ENCODE data around the gene SIAH3.
"Not testable (repeated sequence)": the region's sequence is repeated elsewhere in the genome, so short reads cannot be mapped to it uniquely, and the experiment has no call there.

SIAH3 gene, protein sequence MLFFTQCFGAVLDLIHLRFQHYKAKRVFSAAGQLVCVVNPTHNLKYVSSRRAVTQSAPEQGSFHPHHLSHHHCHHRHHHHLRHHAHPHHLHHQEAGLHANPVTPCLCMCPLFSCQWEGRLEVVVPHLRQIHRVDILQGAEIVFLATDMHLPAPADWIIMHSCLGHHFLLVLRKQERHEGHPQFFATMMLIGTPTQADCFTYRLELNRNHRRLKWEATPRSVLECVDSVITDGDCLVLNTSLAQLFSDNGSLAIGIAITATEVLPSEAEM

DNA sequence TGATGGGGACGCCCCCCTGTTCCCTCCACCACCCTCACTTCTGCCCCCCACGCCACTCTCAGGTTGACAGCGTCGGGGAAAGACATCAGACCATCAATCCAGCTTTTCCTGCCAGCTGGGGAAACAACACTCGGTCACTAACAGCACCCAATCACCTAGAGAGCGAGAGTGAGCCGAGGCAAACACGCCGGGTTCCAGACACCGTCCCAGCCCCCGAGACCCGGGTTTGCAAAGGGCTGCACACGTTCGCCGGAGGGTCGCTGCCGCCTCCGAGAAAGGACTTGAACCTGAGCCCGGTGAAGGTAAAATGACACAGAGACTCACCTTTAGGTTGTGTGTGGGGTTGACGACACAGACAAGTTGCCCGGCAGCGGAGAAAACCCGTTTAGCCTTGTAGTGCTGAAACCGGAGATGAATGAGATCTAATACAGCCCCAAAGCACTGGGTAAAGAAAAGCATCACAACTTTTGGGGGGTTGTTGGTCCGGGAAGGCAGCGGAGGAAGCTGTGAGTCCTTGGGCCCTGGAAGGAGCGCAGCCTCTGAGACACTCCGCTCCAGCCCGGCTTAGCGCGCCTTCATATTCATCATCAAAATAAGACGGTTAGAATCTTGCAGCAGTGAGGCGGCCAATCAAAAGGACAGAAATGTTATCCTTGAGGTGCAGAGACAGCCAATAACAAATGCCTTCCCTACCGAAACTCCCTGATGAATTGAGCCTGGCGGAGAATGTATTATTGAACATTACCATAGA lies at the start of gene SIAH3:
Gene SIAH3, minus strand, starts transcription at position 583 of the 751 bp plus-strand sequence. Its CDS starts 124 bp downstream, at position 459.
- DNase-seq, result peak; percentile 40

DNA sequence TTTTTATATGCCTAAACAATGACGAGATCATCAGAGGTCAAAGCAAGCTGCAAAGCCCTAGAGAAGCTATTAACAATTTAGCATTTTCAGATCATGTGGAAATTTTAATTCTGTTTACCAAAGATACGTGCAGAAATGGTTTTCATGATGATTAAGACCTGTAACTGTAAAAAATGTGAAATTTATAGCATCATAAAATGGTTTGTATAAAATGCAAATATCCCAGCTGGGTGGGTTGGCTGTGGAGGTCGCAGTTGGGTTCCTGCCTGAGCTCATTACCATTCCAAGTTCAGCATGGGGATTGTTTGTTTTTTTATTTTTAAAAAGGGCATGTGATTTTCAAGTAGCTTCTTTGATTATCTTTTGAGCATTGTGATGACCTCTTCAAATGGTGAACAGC lies 47.9 kb upstream of the SIAH3 start:
- no peak for DNase-seq

DNA sequence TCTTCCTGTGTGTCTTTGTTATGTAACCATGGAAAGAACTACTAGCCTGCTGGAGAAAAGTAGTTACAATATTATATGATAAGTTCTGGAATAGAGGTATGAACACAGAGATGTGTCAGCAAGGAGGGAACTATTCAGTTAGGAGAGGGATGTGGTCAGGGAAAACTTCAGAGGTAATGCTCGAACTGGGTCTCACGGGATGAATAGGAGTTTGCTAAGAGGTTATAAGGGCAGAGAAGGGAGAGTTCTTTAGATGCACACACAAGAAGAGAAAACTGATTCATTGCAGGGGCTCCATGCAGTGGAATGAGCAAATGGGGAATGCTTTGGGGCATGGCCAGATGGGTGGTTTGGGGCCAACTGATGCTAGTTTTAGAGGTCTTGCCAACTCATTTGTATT lies 46.0 kb upstream of the SIAH3 start:
- DNase-seq, result no peak

DNA sequence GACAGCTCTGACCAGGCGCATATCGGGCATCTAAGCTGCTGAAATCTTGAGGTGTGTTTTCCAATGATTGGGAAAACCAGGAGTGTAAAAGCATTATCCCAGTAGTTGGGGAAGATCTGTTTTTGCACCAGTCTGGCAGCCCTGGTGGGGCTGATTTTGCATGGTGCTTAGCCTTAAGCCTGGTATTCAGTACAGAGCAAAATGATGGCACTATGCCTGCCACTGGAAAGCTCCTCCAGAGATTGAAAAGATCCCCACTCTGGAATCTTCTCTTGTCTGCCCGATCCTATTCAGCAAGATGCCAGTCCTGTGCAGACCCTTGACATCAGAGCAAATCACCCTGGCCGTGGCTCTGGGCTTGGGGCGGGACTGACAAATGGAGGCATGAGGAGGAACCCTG lies 44.7 kb upstream of the SIAH3 start:
- DNase-seq, result peak; percentile 44

DNA sequence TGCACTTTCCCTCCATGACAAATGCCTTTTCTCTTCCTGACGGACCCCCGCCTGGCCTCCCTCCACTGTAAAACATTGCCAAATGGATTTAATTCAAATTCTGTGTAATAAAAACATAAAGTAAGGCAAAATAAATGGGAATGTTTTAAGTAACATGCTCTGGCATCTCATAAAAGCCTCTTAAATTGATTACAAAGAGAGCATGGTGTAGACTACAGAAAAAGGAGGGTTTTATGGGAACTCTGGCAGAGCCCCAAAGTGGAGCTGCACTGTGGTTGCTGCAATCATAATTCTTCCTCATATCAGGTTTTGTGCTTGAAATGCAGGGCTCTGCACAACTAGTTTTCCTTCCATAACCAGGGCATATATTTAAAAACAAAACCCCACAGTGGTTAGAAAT lies 44.3 kb upstream of the SIAH3 start:
- no peak for DNase-seq

DNA sequence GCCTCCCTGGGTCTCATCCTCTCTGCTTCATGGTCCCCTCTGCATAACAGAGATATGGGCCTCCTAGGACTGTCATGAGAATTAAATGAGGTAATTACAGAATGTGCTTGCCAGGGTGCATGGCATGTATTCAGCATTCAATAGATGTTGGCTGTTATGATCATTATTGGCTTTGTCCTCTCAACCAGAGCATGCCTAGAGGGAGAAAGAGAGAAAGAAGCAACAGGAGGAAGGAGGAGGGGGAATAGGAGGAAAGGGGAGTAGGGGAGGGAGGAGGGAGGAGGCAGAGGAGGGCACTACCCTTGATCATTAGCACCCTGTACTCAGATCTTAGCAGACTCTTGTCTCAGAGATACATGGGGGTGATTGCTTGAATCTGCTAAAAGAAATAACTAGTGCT lies 41.0 kb upstream of the SIAH3 start:
- no peak for DNase-seq

DNA sequence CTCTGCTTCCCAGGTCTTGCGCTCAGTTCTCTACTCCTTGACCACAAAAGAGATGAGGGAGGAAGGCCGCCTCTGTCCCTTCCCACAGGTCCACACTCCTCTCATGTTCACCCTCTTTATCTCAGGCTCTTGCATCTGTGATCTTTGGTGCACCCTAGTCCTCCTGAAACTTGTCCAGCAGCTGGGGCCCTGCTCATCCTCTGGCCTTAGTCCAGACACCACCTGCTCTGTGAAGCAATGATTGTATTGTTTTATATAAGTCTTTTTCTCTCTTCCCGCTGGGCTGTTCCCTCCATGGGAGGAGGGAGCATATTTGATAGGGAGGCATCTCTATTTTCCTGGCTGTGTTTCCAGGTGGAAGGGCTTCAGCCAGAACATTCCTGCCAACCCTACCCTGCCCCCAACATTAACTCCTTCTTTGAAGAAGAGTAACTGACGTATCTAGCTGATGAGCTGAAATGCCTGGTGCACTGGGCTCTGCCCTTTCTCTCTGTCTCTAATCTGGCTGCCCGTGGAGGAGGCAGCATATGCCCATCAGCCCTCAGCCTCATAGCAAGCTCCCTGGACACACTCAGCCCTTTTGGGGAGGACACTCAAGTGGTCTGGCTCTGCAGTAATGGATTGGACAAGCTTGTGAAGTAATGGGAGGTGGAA lies 38.2 kb upstream of the SIAH3 start:
- DNase-seq, result no peak

DNA sequence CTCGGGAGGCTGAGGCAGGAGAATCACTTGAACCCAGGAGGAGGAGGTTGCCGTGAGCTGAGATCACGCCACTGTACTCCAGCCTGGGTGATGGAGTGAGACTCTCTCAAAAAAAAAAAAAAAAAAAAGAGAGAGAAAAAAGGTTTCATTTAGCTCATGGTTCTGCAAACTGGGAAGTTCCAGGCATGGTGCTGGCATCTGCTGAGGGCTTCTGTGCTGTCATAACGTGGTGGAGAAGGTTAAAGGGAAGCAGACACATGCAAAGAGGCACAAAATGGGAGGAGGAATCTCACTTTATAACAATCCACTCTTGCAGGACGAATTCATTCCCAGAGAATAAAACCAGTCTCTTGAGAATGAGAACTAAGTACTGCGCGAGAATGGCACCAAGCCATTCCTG lies 34.9 kb upstream of the SIAH3 start:
- no peak for DNase-seq

DNA sequence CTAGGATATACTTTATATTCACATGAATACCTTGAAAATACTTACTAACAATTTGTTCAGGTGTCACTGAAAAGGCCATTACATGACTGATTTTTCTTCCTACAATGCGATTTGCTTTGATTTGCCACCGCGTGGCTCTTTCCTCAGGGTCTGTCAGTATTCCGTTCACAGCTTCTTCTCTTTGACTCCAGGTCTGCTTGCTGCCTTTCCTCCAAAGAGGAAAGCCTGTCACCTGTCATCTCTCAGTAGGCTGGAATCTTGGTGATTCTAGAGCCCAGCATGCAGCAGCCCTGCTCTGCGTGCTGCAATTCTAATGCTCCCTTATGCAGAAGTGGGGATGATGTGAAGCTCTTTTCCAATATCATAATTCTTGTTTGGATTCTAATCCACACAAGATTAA lies 33.6 kb upstream of the SIAH3 start:
- DNase-seq, result no peak

DNA sequence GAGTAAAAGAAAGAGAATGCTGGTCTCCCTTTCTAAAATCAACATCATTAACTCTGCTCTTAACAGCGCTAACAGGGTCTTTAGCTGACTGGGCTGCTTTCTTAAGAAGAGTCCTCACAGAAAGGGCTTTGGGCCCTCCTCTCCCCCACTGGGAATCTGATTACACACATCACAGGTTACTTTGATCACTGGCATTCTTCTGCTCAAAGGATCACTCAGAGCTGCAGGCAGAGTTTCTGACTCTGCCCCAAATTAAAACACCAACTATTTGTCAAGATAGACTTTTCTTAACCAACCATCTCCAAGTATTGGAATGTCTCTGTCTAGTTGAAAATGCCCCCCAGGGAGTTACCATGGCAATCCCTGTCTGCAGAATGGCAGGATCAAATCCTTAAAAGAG lies 31.1 kb upstream of the SIAH3 start:
- DNase-seq, result no peak

DNA sequence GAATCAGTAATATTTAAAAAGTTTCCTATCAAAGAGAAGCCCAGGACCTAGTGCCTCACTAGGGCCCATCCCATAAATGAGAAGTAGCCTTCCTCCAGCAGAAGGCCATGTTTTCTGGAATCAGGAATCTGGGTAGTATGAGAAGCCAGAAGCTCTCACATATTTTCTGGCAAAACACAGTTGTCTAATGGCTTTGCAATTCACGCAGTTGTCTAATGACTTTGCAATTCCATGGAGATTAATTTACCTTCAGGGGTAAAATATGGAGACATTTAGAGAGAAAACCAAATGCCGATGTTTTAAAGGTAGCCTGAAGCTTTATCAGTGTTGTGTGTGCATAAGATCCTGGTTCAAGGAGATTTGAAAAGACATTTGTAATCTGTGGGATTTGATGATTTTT lies 29.8 kb upstream of the SIAH3 start:
- DNase-seq, result no peak

DNA sequence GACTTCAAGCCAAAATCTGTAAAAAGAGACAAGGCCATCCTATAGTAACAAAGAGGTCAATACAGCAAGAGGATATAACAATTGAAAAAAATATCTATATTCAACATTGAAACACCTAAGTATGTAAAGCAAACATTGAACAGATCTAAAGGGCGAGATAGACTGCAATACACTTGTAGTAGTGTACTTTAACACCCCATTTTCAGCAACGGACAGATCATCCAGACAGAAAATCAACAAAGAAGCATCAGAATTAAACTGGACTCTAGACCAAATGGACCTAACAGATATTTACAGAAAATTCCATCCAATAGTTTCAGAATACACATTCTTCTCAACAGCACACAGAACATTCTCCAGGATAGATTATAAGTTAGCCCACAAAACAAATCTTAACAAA lies 28.7 kb upstream of the SIAH3 start:
- no peak for DNase-seq

DNA sequence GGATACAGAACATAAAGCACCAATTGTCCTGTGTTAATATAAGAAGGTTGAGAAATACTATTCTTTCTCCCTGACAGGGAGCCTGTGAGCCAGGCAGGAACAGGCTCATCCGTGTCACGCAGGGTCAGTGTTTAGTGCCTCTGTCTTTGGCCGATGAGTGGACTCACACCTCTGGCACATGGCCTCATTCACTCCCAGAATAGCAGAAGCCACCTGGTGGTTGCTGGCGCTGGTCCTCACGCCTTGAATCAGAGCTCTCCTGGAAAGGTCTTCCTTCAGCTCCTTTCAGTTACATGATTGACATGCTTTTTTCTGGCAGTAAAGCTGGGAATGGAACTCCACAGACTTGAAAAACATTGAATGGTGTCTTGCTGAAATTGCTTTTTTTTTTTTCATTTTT lies 28.1 kb upstream of the SIAH3 start:
- no peak for DNase-seq

DNA sequence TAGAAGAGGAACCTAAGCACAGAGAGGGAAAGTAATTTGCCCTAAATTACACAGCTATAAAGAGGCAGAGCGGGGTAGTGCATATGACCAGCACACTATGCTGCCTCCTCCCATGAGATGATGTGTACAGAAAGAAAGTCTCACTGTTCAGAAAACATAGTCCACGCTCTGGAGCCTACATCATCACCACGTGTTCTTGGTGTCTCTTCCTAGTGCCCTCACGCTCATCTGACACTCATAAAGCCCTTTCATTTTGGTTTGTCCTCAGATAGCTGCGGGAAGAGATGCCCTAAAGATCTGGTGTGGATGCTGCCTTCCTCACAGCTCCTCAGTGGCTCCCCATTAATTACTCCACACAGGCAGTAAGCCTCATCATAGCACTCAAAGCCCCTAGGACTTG lies 27.4 kb upstream of the SIAH3 start:
- no peak for DNase-seq

DNA sequence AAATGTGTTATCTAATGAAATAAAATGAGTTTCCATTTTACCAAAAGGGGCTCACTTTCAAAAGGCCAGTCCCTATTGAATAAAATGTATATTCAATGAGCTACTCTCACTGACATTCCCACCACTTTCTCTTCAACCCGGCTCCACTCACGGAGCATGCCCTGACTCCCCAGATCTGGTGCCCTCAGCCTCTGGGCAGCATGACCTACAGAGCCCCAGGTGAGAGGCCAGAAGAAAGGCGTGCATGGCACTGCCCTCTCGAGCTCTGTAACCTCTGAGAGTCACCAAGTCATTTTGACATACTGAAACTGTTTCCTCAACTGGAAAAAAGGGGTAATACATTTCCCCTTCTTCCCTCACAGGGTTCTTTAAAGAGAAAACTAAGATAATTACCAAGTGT lies 25.2 kb upstream of the SIAH3 start:
- no peak for DNase-seq

DNA sequence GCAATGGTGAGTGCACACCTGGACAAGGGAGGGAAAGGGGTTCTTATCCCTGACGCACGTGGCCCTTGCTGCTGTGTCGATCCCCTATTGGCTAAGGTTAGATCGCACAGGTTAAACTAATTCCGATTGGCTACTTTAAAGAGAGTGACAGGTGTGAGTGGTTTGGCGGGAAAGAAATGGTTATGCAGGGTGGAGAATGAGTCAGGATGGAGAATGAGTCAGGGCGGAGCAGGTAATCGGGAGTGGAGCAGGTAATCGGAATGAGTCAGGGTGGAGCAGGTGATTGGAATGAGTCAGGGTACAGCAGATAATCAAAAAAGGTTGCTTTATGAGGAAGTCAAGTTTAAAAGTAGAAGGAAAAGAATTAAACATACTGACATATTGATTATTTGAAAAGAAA lies 24.4 kb upstream of the SIAH3 start:
- no peak for DNase-seq

DNA sequence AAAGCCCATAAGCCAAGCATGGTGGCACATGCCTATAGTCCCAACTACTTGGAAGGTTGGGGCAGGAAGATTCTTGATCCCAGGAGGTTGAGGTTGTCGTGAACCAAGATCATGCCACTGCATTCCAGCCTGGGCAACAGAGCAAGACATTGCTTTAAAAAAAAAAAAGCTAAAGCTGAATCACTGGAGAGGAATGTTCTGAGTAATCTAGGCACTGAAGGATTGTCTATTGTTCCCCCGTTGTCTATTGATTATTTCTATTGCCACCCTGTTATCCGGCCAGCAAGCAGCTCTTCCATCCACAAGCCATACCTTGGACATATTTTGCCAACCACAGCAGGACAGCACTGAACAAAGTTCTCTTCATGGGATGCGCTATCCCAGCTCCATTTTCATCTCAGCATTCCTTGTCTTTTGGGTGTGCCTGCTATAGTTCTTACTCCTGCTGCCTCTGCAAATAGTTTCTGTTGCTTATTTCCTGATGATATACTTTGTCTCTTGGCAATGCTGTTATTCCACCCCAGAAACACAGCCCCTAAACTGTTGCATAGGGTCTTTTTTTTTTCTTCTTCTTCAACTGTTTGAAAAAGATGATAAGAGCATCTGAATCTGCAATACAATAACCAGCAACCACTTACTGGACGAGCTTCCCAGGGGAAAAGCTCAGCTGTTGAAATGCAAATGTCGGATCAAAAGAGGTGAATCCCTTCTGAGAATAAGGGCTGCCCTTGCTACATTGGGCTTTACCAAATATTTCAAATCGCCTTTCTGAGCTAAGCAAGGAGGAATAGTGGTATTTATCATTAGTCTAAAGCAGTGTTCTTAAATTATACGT lies 22.2 kb upstream of the SIAH3 start:
- DNase-seq, result no peak

DNA sequence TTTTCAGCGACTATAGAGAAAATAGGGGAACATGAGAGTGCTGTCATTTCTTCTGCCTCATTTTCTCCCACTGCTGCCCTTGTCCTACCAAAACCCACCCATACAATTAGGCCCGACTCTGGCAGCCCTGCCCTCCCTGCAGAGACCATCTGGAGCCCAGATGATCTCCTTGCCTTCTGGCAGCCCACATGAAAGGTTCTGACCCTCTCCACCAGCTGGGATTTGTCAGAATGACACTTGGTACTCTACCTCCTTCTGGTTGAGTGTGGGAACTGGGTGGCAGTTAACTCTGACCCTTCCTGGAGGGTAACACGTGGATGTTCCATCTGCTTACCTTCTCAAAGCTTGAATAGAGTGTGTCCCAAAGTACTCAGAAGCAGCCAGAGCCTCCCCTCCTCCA lies 21.0 kb upstream of the SIAH3 start:
- no peak for DNase-seq

DNA sequence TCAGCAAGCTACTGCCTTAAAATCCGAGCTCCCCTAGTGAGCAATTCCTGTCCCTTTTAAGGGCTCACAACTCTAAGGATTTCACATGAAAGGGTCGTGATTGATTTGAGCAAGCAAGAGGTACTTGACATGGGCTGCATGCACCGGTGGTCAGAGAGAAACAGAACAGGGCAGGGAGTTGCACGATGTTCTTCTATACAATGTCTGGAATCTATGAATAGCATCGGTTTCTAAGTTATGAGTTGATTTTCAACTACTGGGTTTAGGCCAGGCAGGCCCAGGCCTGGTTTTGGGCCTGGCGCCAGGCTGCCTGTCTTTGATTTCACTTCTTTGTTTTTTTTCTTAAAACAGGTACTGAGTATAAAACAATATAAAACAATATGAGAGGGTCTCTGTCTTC lies 19.6 kb upstream of the SIAH3 start:
- not testable (repeated sequence) for DNase-seq

DNA sequence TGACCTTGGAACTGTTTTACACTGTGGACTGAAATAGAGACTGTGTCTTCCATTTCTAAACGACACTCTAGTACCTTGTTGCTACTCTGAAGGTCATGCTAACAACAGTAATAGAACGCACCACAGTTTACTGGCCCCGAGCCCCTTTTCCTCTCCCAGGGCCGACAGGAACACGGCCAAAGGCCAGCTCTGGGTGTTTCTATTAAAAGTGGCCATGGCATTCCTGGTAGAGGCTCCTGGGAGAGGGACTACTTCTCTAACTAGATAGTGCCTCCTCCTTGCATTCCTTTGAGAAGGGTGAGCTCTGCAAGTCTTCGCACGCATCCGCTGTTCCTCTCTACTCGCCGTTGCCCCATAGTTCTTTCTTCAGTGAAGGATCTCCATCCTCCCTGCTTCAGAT lies 18.7 kb upstream of the SIAH3 start:
- DNase-seq, result no peak

DNA sequence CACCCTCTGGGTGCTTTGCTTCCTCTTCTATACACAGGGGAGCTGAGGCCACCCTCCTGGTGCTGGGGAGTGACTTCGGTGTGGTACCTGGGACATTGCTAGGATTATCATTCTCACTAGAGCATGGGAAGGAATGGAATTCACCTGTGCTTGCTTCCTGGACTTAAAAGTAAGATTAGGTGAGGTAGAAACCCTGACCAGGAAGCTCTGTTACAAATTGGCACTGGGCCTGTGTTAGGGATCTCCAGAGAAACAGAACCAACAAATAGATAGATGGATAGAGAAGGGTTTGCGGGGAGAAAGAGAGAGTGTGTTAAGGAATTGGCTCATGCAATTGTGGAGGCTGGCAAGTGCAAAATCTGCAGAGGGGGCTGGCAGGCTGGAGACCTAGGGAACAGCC lies 13.9 kb upstream of the SIAH3 start:
- no peak for DNase-seq

DNA sequence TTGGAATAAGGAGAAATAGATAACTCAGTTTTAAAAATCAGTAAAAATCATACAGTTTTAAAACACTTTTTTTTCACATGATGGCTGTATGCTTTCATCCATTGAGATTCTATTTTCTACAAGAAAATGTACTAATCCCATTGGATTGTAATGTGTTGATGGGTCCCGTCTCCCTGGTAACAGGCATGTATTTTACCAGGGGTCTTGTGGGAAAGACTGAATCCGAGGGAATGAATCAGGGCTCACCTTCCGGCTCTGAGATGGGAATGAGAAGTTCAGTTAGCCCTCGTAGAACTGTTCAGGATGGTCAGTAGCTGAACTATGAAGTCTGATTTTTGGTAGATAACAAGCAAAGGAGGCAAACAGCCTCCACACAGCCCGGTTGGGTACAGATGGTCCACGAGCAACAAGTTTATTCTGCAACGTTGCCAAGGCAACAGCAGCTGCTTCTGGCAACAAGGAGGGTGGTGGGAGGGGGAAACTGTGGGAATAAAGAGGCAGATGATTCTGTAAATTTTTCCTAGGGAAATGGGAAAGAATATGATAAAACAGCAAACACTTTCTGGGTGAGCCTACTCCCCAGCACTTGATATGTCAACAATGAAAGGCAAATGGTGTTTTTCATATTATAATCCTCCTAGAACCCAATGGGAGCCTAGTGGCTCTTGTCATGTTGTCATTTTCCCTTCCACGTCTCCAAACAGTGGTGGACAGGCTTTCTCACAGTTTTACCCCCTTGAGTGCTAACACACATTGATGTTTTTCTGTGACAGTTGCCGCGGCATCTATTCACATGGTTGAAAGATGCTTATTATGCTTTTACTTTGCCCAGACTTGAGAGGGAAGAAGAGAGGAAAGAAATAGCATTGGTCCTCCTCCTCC lies 12.4 kb upstream of the SIAH3 start:
- no peak for DNase-seq
